HG03066 (cell line): ENCODE data around the gene IGSF6.
"Not testable (repeated sequence)": the region's sequence is repeated elsewhere in the genome, so short reads cannot be mapped to it uniquely, and the experiment has no call there.

Experiments
- ATAC-seq: cut with Tn5 transposase; IDR thresholded peaks from one replicate; pipeline ENCODE4 v1.9.1; 2021; ENCODE audit warnings: low read depth; ENCODE audit not compliant: unreplicated experiment

IGSF6 gene

GRCh38 chr16:21631376-21631775 lies 21.0 kb downstream of the IGSF6 start:
- not testable (repeated sequence) for ATAC-seq

- not testable (repeated sequence) for ATAC-seq
Observed at GRCh38 chr16:21630866-21631265, 21.5 kb downstream of the IGSF6 start.

GRCh38 chr16:21629616-21630539 lies 22.5 kb downstream of the IGSF6 start:
- ATAC-seq, result not testable (repeated sequence)

GRCh38 chr16:21628772-21629171 lies 23.6 kb downstream of the IGSF6 start:
- ATAC-seq, result no peak

GRCh38 chr16:21628121-21628726 lies 24.2 kb downstream of the IGSF6 start:
- ATAC-seq, result no peak

GRCh38 chr16:21626659-21627277 lies 25.6 kb downstream of the IGSF6 start:
- ATAC-seq, result no peak

- ATAC-seq, result no peak
Observed at GRCh38 chr16:21625026-21625425, 27.4 kb downstream of the IGSF6 start.

GRCh38 chr16:21622545-21622944 lies 29.9 kb downstream of the IGSF6 start:
- ATAC-seq, result no peak

GRCh38 chr16:21620592-21620991 lies 31.8 kb downstream of the IGSF6 start:
- no peak for ATAC-seq

GRCh38 chr16:21619765-21620425 lies 32.5 kb downstream of the IGSF6 start:
- no peak for ATAC-seq

- ATAC-seq, result no peak
Observed at GRCh38 chr16:21618281-21618680, 34.1 kb downstream of the IGSF6 start.

- no peak for ATAC-seq
Observed at GRCh38 chr16:21617607-21618006, 34.8 kb downstream of the IGSF6 start.

- ATAC-seq, result no peak
Observed at GRCh38 chr16:21614896-21615295, 37.5 kb downstream of the IGSF6 start.

GRCh38 chr16:21613781-21614180 lies 38.6 kb downstream of the IGSF6 start:
- ATAC-seq, result no peak

GRCh38 chr16:21613361-21613760 lies 39.0 kb downstream of the IGSF6 start:
- ATAC-seq, result no peak

GRCh38 chr16:21611556-21612384 lies 40.6 kb downstream of the IGSF6 start:
- ATAC-seq, result no peak

GRCh38 chr16:21611198-21611555 lies 41.2 kb downstream of the IGSF6 start:
- no peak for ATAC-seq

GRCh38 chr16:21610766-21611165 lies 41.6 kb downstream of the IGSF6 start:
- no peak for ATAC-seq

- no peak for ATAC-seq
Observed at GRCh38 chr16:21610006-21610544, 42.3 kb downstream of the IGSF6 start.
